ENCODE results near the gene TUSC1. TPM values are rescaled to one million over a fixed set of nuclear protein-coding genes. Genes with fewer than 3 reads are reported as not detected.

TUSC1 gene
- total RNA-seq: under 1 TPM; 0.14 TPM
- 0.14 TPM for polyA plus RNA-seq (2013, experiment 1 of 2)
- 0.39 TPM for polyA plus RNA-seq (2013, experiment 2 of 2)
- total RNA-seq: 0 to 1.5 (median 0.15) reads per million in 172 experiments

DNA sequence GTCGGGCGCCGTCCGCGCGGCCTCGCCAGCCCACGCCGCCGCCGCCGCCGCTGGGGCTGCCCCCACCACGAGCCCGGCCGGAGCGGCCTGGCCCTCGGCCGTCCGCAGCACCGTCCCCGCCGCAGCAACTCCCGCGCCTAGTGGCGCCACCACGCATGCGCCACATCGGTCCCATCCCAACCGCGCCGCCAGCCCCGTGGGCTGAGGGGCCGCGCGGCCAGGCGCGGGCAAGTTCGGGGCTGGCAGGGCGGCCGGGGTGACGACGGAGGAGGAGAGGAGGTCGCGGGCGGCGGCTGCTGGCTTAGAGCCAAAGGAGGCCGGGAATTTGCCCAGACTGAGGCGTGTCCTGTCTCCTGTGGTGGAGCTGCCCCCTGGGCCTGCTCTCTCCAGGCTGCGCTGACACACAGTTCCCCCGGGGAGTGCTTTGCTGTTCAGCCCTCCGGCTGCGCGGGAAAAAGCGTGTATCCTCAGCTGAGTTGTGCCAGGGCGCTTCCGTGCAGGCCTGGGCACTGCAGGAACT, at the start of gene TUSC1:
Gene TUSC1 (minus strand): TSS at position 298 of the 520 bp plus-strand sequence. CDS start 132 bp downstream, at position 166.
- H3K9me3 Mint-ChIP-seq: peaks cover 6% of the 10 kb centered on the region
- no peaks in the 10 kb centered on the region for H3K4me1 Mint-ChIP-seq (ENCODE audit: low read depth)
- H3K27ac Mint-ChIP-seq: no peak within 1 kb of the TSS
- no peak for TF ChIP-seq CTCF (IDR thresholded peaks at IDR 0.05)
- intact Hi-C loops (cut with DNase I, micrococcal nuclease): no loop called here
- CTCF ChIA-PET: no interaction called here
- no peak within 1 kb of the TSS for H3K27ac ChIP-seq (ENCODE audit: low read depth in 1 of 2, low read length in 2 of 2)
- H3K36me3 ChIP-seq (ENCODE audit: insufficient read depth, low read length): no peaks in the 10 kb centered on the region
- no peak within 1 kb of the TSS for H3K4me3 ChIP-seq (ENCODE audit: low read length)
- POLR2A ChIA-PET: no interaction called here
- DNase-seq: peak in 3 of 14 experiments; percentile 4 to 19 (median 4)
- H3K27me3 Mint-ChIP-seq: peaks cover 22% of the 10 kb centered on the region
- H3K4me1 ChIP-seq (ENCODE audit: insufficient read depth, low read length): no peaks in the 10 kb centered on the region
- H3K9me3 ChIP-seq (ENCODE audit: control insufficient read depth in 1 of 2, insufficient read depth in 1 of 2, low read length in 2 of 2): peaks cover 0 to 19% of the 10 kb centered on the region in 2 experiments
- no peak for ATAC-seq (ENCODE audit: poor library complexity)
- peaks cover 8 to 11% of the 10 kb centered on the region in 2 experiments for H3K27me3 ChIP-seq (ENCODE audit: control insufficient read depth in 1 of 2, insufficient read depth in 2 of 2, low read length in 2 of 2)
- peak within 1 kb of the TSS; percentile 76 for H3K4me3 Mint-ChIP-seq
- no peaks in the 10 kb centered on the region for H3K36me3 Mint-ChIP-seq (ENCODE audit: low read depth)

DNA sequence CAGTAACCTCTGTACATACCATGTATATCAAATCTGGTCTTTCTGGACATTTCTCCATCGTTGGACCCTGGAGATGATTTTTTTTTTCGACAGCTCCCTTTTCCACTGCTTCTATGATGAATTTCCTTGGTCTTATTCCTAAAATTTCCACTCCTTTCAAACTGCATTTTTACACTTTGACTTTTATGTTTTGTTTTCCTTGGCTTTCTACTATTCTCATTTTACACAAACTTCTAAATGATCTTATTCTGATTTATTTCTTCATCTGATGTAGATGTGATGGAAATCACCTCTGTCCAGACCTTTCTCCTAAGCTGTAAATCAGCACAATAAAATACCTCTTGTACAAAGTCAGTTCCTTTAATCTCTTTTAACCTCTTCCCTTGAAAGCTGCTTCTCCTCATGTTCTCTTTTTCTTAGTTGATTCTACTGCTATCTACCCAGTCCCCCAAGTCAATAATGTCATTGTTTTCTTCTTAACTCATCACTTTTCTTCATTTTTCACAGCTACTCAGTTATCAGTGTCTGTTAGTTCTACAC, 48.7 kb upstream of the TUSC1 start:
- Mint-ChIP-seq H3K4me3 (no peak overlapping the region), H3K4me1 (ENCODE audit: low read depth) (no peaks in the 10 kb centered on the region), H3K9me3 (peaks cover 3% of the 10 kb centered on the region), H3K27me3 (no peaks in the 10 kb centered on the region), H3K36me3 (ENCODE audit: low read depth) (no peaks in the 10 kb centered on the region), H3K27ac (no peak overlapping the region)
- Histone ChIP-seq H3K27me3 (ENCODE audit: control insufficient read depth in 1 of 2, insufficient read depth in 2 of 2, low read length in 2 of 2) (no peaks in the 10 kb centered on the region), H3K9me3 (ENCODE audit: control insufficient read depth in 1 of 2, insufficient read depth in 1 of 2, low read length in 2 of 2) (peaks cover 5 to 17% of the 10 kb centered on the region in 2 experiments), H3K36me3 (ENCODE audit: insufficient read depth, low read length) (no peaks in the 10 kb centered on the region), H3K4me3 (ENCODE audit: low read length) (no peak overlapping the region), H3K27ac (ENCODE audit: low read depth in 1 of 2, low read length in 2 of 2) (no peak overlapping the region), H3K4me1 (ENCODE audit: insufficient read depth, low read length) (no peaks in the 10 kb centered on the region)
- intact Hi-C loops (cut with DNase I, micrococcal nuclease): no loop called here
- ChIA-PET POLR2A (no interaction called here), CTCF (no interaction called here)
- ATAC-seq (ENCODE audit: poor library complexity): no peak
- no peak for TF ChIP-seq CTCF (IDR thresholded peaks at IDR 0.05)
- no peak for DNase-seq

DNA sequence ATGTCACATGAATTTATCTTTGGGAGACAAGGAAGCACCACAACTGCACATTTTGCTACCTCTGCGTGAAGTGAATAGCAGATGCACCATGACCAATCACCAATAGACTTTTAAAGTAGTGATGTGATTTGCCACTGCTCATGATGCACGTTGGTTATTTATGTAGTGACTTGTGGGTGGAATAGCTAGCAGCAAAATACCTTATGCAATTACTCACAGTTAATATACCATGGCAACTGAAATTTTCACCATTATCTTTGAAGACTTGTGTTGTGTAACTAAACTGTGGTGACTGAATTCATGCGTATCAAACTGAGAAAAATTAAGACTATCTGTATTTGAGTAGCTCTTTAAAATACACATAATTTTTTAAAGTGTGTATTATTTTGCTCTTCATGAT, 46.2 kb upstream of the TUSC1 start:
- peaks cover 7 to 11% of the 10 kb centered on the region in 2 experiments for H3K9me3 ChIP-seq (ENCODE audit: control insufficient read depth in 1 of 2, insufficient read depth in 1 of 2, low read length in 2 of 2)
- no peak overlapping the region for H3K27ac ChIP-seq (ENCODE audit: low read depth in 1 of 2, low read length in 2 of 2)
- no peak for TF ChIP-seq CTCF (IDR thresholded peaks at IDR 0.05)
- ChIA-PET CTCF (no interaction called here), POLR2A (no interaction called here)
- no peak overlapping the region for H3K4me3 ChIP-seq (ENCODE audit: low read length)
- no peak overlapping the region for H3K27ac Mint-ChIP-seq
- H3K36me3 ChIP-seq (ENCODE audit: insufficient read depth, low read length): no peaks in the 10 kb centered on the region
- no peaks in the 10 kb centered on the region for H3K27me3 ChIP-seq (ENCODE audit: control insufficient read depth in 1 of 2, insufficient read depth in 2 of 2, low read length in 2 of 2)
- H3K36me3 Mint-ChIP-seq (ENCODE audit: low read depth): no peaks in the 10 kb centered on the region
- ATAC-seq (ENCODE audit: poor library complexity) (no peak), DNase-seq (no peak)
- no peaks in the 10 kb centered on the region for H3K27me3 Mint-ChIP-seq
- no peaks in the 10 kb centered on the region for H3K9me3 Mint-ChIP-seq
- H3K4me1 Mint-ChIP-seq (ENCODE audit: low read depth): no peaks in the 10 kb centered on the region
- intact Hi-C loops (cut with DNase I, micrococcal nuclease): no loop called here
- no peak overlapping the region for H3K4me3 Mint-ChIP-seq
- H3K4me1 ChIP-seq (ENCODE audit: insufficient read depth, low read length): no peaks in the 10 kb centered on the region

All from CD4-positive, alpha-beta T cell (primary cell).